H9 (cell line): Measurements from ENCODE around the gene MARK4. TPM values are rescaled to one million over a fixed set of nuclear protein-coding genes. Genes with fewer than 3 reads are reported as not detected.

Source experiments
- DNase-seq: peaks from one replicate; pipeline ENCODE4 v3.0.0-alpha.2; 2017
- H2AFZ ChIP-seq: one replicate; pipeline ENCODE4 v1.6.1; 2013; ENCODE audit warnings: mild to moderate bottlenecking, low read length, control low read depth, moderate library complexity
- H2AK5ac ChIP-seq: 2 replicates; pipeline ENCODE4 v1.6.1; 2013; ENCODE audit warnings: low read length, control low read depth, mixed read lengths; ENCODE audit not compliant: insufficient read length
- H2BK120ac ChIP-seq: one replicate; pipeline ENCODE4 v1.6.1; 2013; ENCODE audit warnings: low read depth, mild to moderate bottlenecking, low read length, control low read depth, inconsistent platforms; ENCODE audit not compliant: poor library complexity, severe bottlenecking
- H2BK12ac ChIP-seq: 2 replicates; pipeline ENCODE4 v1.6.1; 2013; ENCODE audit warnings: low read length, control low read depth, mixed read lengths, low read depth; ENCODE audit not compliant: insufficient read length
- H2BK15ac ChIP-seq: 2 replicates; pipeline ENCODE4 v1.6.1; 2013; ENCODE audit warnings: low read depth, low read length, control low read depth
- H2BK20ac ChIP-seq: one replicate; pipeline ENCODE4 v1.6.1; 2013; ENCODE audit warnings: low read depth, mild to moderate bottlenecking, low read length, control low read depth, inconsistent platforms; ENCODE audit not compliant: poor library complexity, severe bottlenecking
- H2BK5ac ChIP-seq: 2 replicates; pipeline ENCODE4 v1.6.1; 2013; ENCODE audit warnings: low read length, control low read depth, mixed read lengths; ENCODE audit not compliant: insufficient read length
- H3K14ac ChIP-seq: 2 replicates; pipeline ENCODE4 v1.6.1; 2013; ENCODE audit warnings: low read length, control low read depth; ENCODE audit not compliant: insufficient read depth
- H3K18ac ChIP-seq: 2 replicates; pipeline ENCODE4 v1.6.1; 2013; ENCODE audit warnings: low read depth, mild to moderate bottlenecking, mixed read lengths, low read length, control low read depth; ENCODE audit not compliant: insufficient read length
- H3K23ac ChIP-seq: 2 replicates; pipeline ENCODE4 v1.6.1; 2013; ENCODE audit warnings: low read length, control low read depth, mixed read lengths, low read depth; ENCODE audit not compliant: insufficient read length
- H3K23me2 ChIP-seq: 2 replicates; pipeline ENCODE4 v1.6.1; 2013; ENCODE audit warnings: low read depth, mild to moderate bottlenecking, mixed read lengths, low read length, control low read depth; ENCODE audit not compliant: insufficient read length, poor library complexity, severe bottlenecking
- H3K27ac ChIP-seq: 2 replicates; pipeline ENCODE4 v1.5.1; 2013; ENCODE audit warnings: low read length, control low read depth, mixed read lengths, low read depth; ENCODE audit not compliant: insufficient read length
- H3K27me3 ChIP-seq: 2 replicates; pipeline ENCODE4 v1.6.1; 2013; ENCODE audit warnings: low read length, control low read depth, inconsistent platforms; ENCODE audit not compliant: insufficient read depth
- H3K4ac ChIP-seq: 2 replicates; pipeline ENCODE4 v1.6.1; 2013; ENCODE audit warnings: low read depth, mild to moderate bottlenecking, control low read depth, inconsistent platforms, low read length, moderate library complexity
- H3K4me1 ChIP-seq: 2 replicates; pipeline ENCODE4 v1.6.1; 2013; ENCODE audit warnings: low read length, control low read depth, inconsistent platforms; ENCODE audit not compliant: insufficient read depth
- H3K4me2 ChIP-seq: 2 replicates; pipeline ENCODE4 v1.6.1; 2013; ENCODE audit warnings: low read length, control low read depth, mixed read lengths; ENCODE audit not compliant: insufficient read length, insufficient read depth
- H3K56ac ChIP-seq: 2 replicates; pipeline ENCODE4 v1.6.1; 2013; ENCODE audit warnings: low read depth, mild to moderate bottlenecking, mixed read lengths, low read length, control low read depth; ENCODE audit not compliant: insufficient read length
- H3K79me1 ChIP-seq: 2 replicates; pipeline ENCODE4 v1.6.1; 2013; ENCODE audit warnings: low read depth, mild to moderate bottlenecking, moderate library complexity, low read length, control low read depth, inconsistent platforms; ENCODE audit not compliant: insufficient read depth, poor library complexity, severe bottlenecking
- H3K79me2 ChIP-seq: 2 replicates; pipeline ENCODE4 v1.6.1; 2013; ENCODE audit warnings: low read length, control low read depth, inconsistent platforms; ENCODE audit not compliant: insufficient read depth
- H3K9ac ChIP-seq: 2 replicates; pipeline ENCODE4 v1.6.1; 2013; ENCODE audit warnings: low read length, control low read depth, mixed read lengths; ENCODE audit not compliant: insufficient read length; ENCODE audit errors: extremely low read depth
- H3K9me3 ChIP-seq: one replicate; pipeline ENCODE4 v1.6.1; 2013; ENCODE audit warnings: low read depth, low read length, inconsistent platforms; ENCODE audit not compliant: control insufficient read depth
- H3T11ph ChIP-seq: one replicate; pipeline ENCODE4 v1.6.1; 2013; ENCODE audit warnings: mild to moderate bottlenecking, low read length, control low read depth, inconsistent platforms
- H4K20me1 ChIP-seq: one replicate; pipeline ENCODE4 v1.6.1; 2013; ENCODE audit not compliant: control insufficient read depth, insufficient read length, insufficient read depth
- H4K5ac ChIP-seq: 2 replicates; pipeline ENCODE4 v1.6.1; 2013; ENCODE audit warnings: low read depth, mild to moderate bottlenecking, mixed read lengths, low read length, control low read depth; ENCODE audit not compliant: insufficient read length
- H4K8ac ChIP-seq: replicated peaks from 2 replicates; pipeline ENCODE4 v1.6.1; 2013; ENCODE audit warnings: low read length, control low read depth, mixed read lengths, low read depth; ENCODE audit not compliant: insufficient read length
- H4K91ac ChIP-seq: 2 replicates; pipeline ENCODE4 v1.6.1; 2013; ENCODE audit warnings: low read depth, mild to moderate bottlenecking, moderate library complexity, mixed read lengths, low read length, control low read depth; ENCODE audit not compliant: insufficient read length
- H3K27ac Mint-ChIP-seq, 3 experiments: 2 replicates in 2 of 3; 3 replicates in 1 of 3; pipeline ENCODE4 v1.8.0; 2020 to 2021; ENCODE audit warnings: mixed read lengths in 3 of 3, mild to moderate bottlenecking in 1 of 3, moderate library complexity in 1 of 3
- H3K27me3 Mint-ChIP-seq: 2 replicates; pipeline ENCODE4 v1.8.0; 2021; ENCODE audit warnings: low read depth, mild to moderate bottlenecking, moderate library complexity, mixed read lengths
- H3K36me3 Mint-ChIP-seq, 3 experiments: 2 replicates in 2 of 3; 3 replicates in 1 of 3; pipeline ENCODE4 v1.8.0; 2020 to 2021; ENCODE audit warnings: low read depth in 3 of 3, mixed read lengths in 3 of 3; ENCODE audit not compliant: insufficient read depth in 1 of 3
- H3K4me1 Mint-ChIP-seq, 2 experiments: 2 replicates each; pipeline ENCODE4 v1.8.0; 2020; ENCODE audit warnings: mixed read lengths in 2 of 2
- H3K4me3 Mint-ChIP-seq, 2 experiments: 2 replicates in 1 of 2; 3 replicates in 1 of 2; pipeline ENCODE4 v1.8.0; 2020 to 2021; ENCODE audit warnings: mild to moderate bottlenecking in 2 of 2, mixed read lengths in 2 of 2, moderate library complexity in 1 of 2
- H3K9me3 Mint-ChIP-seq, 2 experiments: 2 replicates in 1 of 2; 3 replicates in 1 of 2; pipeline ENCODE4 v1.8.0; 2020; ENCODE audit warnings: mild to moderate bottlenecking in 2 of 2, mixed read lengths in 2 of 2, moderate library complexity in 1 of 2
- WGBS: extraction: QIAGEN DNeasy Blood & Tissue Kit; methylation state at CpG from one replicate; pipeline ENCODE4 v1.1.7; 2013; ENCODE audit warnings: missing lambda C conversion rate, low lambda C conversion rate, mixed read lengths; ENCODE audit not compliant: insufficient read length; ENCODE audit errors: extremely low coverage; 5-methylcytosine and 5-hydroxymethylcytosine counted together
- total RNA-seq: library from RNA; stranded (reverse); gene quantifications from 2 replicates; pipeline ENCODE4 v1.2.1, GENCODE V29; 2021
- TF ChIP-seq, protein P1 (sequence below): fragments of 200-600 bp; sonication (generic); conservative IDR thresholded peaks from 3 replicates; pipeline ENCODE4 v1.8.0; 2021; ENCODE audit warnings: antibody characterized with exemption, mild to moderate bottlenecking

Gene MARK4
- total RNA-seq, 1 experiment from 2014 or later: 44.7 TPM

GRCh38 chr19:45222724-45223123 lies 28.3 kb upstream of the MARK4 start:
- H3K23ac ChIP-seq: no peak overlapping the region
- no peak overlapping the region for H3K4ac ChIP-seq
- H3K18ac ChIP-seq: no peak overlapping the region
- H3K36me3 Mint-ChIP-seq: no peaks in the 10 kb centered on the region
- no peak overlapping the region for H2BK15ac ChIP-seq
- WGBS: no CpG with 5 or more reads among the region's 6 CpGs
- no peaks in the 10 kb centered on the region for H3K9me3 Mint-ChIP-seq
- H3K9me3 ChIP-seq: no peaks in the 10 kb centered on the region
- H3K4me1 Mint-ChIP-seq: peaks cover 4 to 6% of the 10 kb centered on the region in 2 experiments
- no peak overlapping the region for H3T11ph ChIP-seq
- no peak overlapping the region for H2BK5ac ChIP-seq
- H4K91ac ChIP-seq: no peak overlapping the region
- H2BK20ac ChIP-seq: no peak overlapping the region
- H3K9ac ChIP-seq: no peak overlapping the region
- no peak overlapping the region for H4K8ac ChIP-seq
- no peak overlapping the region for H3K4me3 Mint-ChIP-seq
- peaks cover 78% of the 10 kb centered on the region for H3K27me3 Mint-ChIP-seq
- peaks cover 2% of the 10 kb centered on the region; the same call in 1 of the 2 replicates for H3K27me3 ChIP-seq
- H2AFZ ChIP-seq: no peak overlapping the region
- no peak overlapping the region for H3K27ac ChIP-seq
- H3K79me2 ChIP-seq: no peaks in the 10 kb centered on the region
- no peaks in the 10 kb centered on the region for H3K4me1 ChIP-seq
- H3K27ac Mint-ChIP-seq: no peak overlapping the region
- H2BK120ac ChIP-seq: no peak overlapping the region
- no peak overlapping the region for H3K14ac ChIP-seq
- H3K4me2 ChIP-seq: no peak overlapping the region
- H3K23me2 ChIP-seq: peaks cover 4% of the 10 kb centered on the region
- H4K20me1 ChIP-seq: no peaks in the 10 kb centered on the region
- no peak overlapping the region for H2BK12ac ChIP-seq
- H3K56ac ChIP-seq: no peak overlapping the region
- TF ChIP-seq, protein P1, sequence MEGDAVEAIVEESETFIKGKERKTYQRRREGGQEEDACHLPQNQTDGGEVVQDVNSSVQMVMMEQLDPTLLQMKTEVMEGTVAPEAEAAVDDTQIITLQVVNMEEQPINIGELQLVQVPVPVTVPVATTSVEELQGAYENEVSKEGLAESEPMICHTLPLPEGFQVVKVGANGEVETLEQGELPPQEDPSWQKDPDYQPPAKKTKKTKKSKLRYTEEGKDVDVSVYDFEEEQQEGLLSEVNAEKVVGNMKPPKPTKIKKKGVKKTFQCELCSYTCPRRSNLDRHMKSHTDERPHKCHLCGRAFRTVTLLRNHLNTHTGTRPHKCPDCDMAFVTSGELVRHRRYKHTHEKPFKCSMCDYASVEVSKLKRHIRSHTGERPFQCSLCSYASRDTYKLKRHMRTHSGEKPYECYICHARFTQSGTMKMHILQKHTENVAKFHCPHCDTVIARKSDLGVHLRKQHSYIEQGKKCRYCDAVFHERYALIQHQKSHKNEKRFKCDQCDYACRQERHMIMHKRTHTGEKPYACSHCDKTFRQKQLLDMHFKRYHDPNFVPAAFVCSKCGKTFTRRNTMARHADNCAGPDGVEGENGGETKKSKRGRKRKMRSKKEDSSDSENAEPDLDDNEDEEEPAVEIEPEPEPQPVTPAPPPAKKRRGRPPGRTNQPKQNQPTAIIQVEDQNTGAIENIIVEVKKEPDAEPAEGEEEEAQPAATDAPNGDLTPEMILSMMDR: no peak
- H2AK5ac ChIP-seq: no peak overlapping the region
- no peak for DNase-seq
- no peaks in the 10 kb centered on the region for H3K79me1 ChIP-seq
- no peak overlapping the region for H4K5ac ChIP-seq
